ENCODE data around the gene PSMB10.

DNA sequence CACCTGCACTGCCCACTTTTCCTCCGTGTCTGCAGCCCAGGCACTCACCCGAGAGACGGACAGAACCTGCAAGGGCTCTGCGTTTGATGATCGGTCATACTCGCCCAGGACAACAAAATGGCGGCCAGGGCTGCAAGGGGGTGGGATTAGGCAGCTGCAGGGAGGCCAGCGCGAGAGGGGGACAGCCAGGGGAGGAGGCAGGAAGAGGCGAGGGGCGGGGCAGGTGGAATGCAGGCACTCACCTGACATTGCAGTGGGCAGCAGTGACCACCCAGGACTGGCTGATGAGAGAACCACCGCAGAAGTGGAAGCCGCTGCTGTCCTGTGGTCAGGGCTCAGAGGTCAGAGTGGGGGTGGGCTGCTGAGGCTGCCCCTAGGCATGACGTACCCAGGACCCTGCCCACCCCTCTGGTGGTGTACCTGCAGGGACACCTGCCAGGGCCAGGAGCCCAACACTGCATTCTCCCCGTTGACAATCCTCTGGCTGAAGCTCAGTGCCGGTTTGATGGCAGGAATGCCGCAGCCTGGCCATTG, 5.9 kb downstream of the PSMB10 start:
- TF ChIP-seq, protein P1, sequence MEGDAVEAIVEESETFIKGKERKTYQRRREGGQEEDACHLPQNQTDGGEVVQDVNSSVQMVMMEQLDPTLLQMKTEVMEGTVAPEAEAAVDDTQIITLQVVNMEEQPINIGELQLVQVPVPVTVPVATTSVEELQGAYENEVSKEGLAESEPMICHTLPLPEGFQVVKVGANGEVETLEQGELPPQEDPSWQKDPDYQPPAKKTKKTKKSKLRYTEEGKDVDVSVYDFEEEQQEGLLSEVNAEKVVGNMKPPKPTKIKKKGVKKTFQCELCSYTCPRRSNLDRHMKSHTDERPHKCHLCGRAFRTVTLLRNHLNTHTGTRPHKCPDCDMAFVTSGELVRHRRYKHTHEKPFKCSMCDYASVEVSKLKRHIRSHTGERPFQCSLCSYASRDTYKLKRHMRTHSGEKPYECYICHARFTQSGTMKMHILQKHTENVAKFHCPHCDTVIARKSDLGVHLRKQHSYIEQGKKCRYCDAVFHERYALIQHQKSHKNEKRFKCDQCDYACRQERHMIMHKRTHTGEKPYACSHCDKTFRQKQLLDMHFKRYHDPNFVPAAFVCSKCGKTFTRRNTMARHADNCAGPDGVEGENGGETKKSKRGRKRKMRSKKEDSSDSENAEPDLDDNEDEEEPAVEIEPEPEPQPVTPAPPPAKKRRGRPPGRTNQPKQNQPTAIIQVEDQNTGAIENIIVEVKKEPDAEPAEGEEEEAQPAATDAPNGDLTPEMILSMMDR (IDR thresholded peaks at IDR 0.05), result no peak
- no peak for TF ChIP-seq POLR2A (IDR thresholded peaks at IDR 0.05)
